NCI-H128 (cell line): ENCODE data around the gene PNPLA6.

Experiments used
- DNase-seq: peaks from one replicate; lab custom pipeline; 2025; ENCODE audit not compliant: unreplicated experiment; lab: John Stamatoyannopoulos, UW

The PNPLA6 gene

DNA sequence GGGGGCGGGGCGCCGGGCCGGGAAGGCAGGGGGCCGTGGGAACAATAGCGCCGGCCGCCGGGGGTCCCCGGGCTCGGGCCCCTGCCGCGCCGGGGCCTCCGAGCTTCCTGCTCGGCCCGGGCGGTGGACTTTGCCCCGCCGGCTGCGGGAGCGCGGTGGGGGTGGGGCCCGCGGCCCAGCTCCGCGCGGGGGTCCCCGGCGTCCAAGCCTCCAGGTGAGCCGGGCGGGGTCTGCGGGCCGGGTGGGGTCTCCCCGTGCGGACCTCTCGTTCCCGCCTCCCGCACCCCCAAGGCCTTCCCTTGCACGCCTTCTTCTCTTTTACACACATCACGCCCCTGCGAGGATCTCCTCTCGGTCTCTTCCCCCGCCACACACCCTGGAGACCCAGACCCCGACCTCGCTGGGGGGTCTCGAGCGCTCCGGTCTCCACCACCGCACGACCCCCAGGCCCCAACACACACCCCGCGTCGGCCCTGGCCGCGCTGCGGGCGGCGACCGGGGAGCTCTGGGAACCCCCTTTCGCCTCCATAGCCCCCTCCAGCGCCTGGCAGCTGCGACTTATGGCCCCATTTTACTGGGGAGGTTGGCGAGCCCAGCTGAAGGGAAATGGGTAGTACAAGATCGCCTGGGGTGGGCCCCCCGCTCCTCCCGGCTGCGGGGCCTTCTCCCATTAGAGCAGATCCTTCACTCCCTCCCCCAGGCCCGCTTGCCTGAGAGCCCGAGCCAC lies 60.9 kb downstream of the PNPLA6 start:
- DNase-seq: no peak

DNA sequence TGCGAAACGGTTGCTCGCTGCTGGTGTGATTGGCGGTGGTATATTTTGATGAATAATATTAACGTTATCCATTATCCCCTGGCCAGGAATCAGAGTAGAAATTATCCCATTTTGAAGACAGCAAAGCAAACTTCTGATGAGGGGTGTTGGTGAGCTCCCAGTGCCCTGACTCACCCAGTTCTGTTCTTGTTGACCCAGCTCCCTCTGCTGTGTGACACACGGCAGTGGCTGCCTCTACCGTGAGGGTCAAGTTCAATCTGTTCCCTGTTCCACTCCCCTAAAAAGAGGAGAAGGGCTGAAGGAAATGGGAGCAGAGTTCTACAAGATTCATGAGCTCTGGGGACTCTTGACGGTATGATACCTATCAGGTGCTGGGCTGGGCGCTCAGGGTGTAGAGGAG lies 62.2 kb downstream of the PNPLA6 start:
- DNase-seq: no peak

DNA sequence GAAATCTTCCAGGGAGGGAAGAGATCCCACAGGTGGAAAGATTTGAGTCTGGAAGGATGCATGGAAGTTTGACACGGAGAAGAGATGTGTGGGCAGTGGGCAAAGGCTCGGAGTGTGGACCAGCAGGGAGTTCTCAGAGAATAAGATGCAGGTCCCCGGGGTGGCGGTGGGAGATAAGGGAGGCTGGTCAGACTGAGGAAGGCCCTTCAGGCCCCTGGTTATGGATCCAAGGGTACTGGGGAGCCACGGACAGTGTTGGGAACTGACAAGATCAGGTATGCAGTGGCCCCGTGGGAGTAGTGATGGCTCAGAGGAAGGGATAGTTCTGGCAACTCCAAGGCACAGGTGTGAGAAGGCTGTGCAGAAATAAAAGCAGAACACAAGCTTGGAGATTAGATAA lies 62.7 kb downstream of the PNPLA6 start:
- DNase-seq: no peak

DNA sequence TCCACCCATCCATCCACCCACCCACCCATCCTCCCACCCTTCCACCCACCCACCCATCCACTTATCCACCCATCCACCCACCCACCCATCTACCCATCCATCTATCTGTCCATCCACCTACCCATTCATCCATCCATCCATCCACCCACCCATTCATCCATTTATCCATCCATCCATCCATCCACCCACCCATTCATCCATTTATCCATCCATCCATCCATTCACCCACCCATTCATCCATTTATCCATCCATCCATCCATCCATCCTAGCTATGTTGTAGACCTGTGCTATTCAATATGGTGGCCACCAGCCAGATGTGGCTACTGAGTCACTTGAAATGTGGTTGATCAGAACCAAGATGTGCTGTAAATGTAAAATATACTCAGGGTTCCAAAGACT lies 65.2 kb downstream of the PNPLA6 start:
- no peak for DNase-seq

DNA sequence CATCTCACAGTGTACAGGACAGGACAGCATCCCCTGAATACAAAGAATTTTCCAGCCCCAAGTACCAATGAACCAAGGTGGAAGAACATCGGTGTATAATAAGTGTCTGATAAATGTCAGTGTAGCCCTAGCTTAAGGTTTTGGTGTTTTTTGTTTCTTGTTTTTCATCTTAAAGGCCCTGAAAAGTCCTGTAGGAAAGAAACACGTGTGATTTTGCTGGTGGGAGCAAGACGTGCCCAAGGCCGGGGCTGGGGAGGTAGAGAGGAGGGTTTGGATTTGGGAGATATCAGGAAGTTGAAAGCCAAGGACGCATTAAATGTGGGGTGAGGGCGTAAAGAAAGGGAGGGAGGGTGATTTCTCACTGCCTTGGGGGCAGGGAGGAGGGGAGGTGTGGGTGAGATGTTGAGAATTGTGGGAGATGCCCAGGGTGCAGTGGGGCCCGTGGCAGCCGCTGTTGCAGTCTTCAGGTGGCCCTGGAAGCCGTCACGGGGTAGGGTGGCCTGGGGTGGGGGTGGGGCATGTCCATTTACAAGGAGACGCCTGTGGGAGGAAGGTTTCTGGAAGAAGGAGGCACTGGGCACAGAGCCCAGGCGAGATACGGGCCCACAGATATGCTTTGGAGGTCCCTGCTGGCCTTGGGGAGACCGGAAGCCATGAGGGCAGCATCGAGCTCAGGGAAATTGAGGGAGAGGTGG lies 66.9 kb downstream of the PNPLA6 start:
- no peak for DNase-seq

DNA sequence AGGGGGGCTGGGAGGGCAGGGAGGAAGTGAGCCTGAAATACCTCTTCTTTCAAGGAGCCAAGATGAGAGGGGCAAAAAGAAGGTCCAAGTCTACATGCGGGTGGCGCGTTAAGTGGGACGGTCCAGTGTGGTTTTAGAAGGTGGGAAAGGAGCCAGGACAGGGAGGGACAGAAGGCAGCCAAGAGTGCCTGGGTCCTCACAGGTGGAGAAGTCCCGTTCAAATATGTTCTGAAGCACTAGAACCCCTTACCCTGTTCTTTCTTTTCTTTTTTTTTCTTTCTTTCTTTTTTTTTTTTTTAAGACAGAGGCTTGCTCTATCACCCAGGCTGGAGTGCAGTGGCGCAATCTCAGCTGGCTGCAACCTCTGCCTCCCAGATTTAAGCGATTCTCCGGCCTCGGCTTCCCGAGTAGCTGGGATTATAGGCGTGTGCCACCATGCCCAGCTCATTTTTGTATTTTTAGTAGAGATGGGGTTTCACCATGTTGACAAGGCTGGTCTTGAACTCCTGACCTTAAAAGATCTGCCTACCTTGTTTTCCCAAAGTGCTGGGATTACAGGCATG lies 67.5 kb downstream of the PNPLA6 start:
- no peak for DNase-seq

DNA sequence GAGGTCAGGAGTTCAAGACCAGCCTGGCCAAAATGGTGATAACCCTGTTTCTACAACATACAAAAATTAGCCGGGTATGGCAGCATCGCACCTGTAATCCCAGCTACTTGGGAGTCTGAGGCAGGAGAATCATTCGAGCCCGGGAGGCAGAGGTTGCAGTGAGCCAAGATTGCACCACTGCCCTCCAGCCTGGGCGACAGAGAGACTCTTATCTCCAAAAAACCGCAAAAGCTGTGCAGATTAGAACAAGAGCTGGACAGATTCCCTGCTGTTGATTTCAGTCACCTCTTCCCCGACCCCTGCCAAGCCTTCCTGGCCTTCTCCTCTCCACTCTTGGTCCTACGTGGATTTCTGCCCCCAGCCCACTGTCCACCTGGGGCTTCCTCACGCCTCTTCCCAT lies 68.4 kb downstream of the PNPLA6 start:
- no peak for DNase-seq

DNA sequence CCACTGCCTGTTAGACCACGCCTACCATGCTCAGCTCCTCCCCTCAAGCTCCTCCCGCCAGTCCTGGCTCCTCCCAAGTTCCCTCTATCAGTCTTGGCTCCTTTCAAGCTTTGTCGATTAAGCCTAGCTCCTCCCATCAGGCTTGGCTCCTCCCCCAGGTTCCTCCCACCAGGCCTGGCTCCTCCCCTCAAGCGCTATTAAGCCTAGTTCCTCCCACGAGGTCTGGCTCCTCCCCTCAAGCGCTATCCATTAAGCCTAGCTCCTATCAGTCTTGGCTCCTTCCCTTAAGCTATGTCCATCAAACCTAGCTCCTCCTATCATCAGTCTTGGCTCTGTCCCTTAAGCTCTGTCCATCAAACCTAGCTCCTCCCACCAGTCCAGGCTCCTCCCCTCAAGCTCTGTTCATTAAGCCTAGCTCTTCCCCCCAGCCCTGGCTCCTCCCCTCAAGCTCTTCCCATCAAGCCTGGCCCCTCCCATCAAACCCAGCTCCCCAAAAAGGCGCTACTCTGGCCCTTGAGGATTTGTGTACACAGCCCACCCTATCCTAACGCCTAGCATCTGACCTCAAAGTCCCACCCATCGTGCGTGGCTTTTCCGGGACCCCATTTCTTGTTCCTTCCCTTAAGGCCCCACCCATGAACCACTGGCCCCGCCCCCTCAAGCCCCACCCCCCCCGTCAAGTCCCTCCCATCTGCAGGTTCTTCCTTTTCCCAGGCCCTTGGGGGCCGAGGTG lies 70.1 kb downstream of the PNPLA6 start:
- no peak for DNase-seq

DNA sequence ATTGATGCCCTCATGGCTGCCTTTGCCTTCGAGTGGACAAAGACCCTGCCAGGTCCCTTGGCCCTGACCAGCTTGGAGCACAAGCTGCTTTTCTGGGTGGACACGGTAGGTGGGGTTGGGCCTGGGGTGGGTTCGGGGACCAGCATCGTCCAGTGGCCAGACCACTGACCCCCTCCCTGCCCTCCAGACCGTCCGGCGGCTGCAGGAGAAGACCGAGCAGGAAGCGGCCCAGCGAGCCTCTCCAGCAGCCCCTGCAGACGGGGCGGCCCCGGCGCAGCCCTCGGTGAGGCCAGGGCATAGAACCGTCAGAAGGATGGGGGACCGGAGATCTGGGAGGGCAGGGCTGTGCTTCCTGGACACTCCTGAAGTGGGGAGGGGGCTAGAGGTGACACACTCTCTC lies 70.8 kb downstream of the PNPLA6 start:
- DNase-seq: no peak

DNA sequence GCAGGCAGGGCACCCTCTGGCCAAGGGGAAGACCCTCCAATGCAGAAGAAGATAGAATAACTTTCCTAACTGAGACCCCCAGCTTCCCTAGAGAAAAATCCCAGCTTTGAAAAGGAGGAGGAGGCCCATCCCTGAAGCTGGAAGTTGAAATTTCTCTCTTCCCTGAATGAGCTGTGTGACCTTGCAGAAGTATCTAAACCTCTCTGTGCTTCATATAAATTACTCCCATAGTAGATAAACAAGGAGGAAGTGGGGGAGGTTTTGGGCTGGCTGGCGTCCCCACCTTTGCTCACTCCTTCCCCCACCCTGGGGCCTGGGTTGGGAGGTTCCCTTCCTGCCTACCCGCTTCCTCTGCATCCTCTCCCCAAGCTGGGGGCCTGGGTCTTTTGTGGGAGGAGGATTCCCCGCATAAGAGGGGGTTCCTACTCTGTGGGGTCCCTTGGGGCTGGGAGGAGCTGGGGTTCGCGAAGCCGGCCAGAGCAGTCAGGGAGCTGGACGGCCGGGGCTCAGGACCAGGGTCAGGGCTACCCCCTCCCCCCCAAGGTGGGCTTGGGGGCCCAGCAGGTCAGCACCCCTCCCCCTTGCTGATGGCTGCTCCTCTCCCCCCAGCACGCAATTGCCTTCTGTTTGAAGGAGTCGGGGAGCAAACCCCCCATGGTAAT lies 71.8 kb downstream of the PNPLA6 start:
- no peak for DNase-seq

DNA sequence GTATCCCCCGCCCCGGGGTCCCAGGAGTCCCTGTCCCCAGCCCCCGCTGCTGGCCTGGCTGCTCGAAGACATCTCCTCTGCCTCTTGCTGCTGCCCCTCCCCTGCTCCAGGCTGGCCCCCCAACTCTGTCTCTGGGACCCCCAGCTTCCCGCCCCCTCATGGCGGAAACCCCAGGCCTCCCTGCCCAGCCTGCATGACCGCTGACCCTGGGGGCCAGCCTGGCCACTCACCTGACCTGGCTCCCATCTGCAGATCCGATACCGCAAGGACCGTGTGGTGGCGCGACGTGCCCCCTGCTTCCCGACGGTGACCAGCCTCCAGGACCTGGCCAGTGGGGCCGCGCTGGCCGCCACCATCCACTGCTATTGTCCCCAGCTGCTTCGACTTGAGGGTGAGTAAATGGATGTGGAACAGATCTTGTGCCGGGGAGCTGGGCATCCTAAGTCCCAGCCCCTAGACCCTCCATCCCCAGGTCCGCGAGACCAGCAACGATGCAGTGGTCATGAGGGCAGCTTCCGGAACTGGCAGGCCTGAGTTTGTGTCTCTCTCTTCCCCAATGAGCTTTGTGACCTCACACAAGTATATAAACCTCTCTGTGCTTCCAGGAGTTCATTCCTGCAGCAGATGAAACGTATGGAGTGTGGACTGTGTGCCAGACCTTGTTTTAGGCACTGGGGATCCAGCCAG lies 72.5 kb downstream of the PNPLA6 start:
- no peak for DNase-seq

DNA sequence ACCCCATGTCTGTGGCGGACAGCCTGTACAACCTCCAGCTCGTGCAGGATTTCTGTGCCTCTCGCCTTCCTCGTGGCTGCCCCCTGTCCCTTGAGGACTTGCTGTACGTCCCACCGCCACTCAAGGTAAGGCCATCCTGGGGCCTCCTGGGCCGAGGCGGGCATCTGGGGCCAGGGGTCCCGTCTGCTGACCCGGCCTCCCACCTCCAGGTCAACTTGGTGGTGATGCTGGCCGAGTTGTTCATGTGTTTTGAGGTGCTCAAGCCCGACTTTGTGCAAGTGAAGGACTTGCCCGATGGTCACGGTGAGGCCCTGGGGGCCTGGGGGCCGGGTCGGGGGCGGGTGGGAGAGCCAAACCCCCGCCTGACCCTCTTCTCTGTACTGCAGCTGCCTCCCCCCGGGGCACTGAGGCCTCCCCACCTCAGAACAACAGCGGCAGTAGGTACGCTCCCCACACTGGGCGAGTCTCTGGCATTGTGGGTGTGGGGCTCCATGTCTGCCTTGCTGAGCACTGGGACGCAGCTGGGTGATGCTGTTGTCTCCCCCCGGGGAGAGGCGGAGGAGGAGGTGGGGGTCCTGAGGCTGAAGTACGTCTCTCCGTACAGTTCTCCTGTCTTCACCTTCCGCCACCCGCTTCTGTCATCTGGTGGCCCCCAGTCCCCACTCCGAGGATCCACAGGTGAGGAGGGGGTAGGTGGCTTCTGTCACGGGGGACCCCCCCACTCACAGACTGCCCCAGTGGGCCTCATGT lies 75.1 kb downstream of the PNPLA6 start:
- DNase-seq: no peak
